Endothelial cell of umbilical vein (primary cell): ENCODE results near the gene NCOA3. TPM values are rescaled to one million over a fixed set of nuclear protein-coding genes. Genes with fewer than 3 reads are reported as not detected.

Experiments used
- BruUV-seq: library from RNA; stranded (reverse); fragments of 400-500 nt; replicated peaks from 2 replicates; lab custom pipeline; 2021; lab: Mats Ljungman, UMichigan
- CTCF ChIA-PET: fragments of 300-600, 350-600 bp; sonication (Branson Sonifier 250); formaldehyde crosslinking; loops from one replicate; lab custom pipeline; 2021; ENCODE audit warnings: antibody characterized with exemption, inconsistent platforms; lab: Charles Lee
- POLR2A ChIA-PET: fragments of 300-600, 350-600 bp; sonication (Branson Sonifier 250); formaldehyde crosslinking; loops from one replicate; lab custom pipeline; 2021; ENCODE audit warnings: antibody characterized with exemption, inconsistent platforms; lab: Charles Lee
- DNase-seq: peaks from one replicate; pipeline ENCODE4 v3.0.0-alpha.2; 2011; ENCODE audit warnings: low read depth, low spot score
- FAIRE-seq: peaks from 2 replicates; lab custom pipeline; 2011; peaks lifted over from hg19 to GRCh38; lab: Jason Lieb, UNC
- H2AFZ ChIP-seq: 2 replicates; pipeline ENCODE4 v1.6.0; 2012; ENCODE audit warnings: low read depth, low read length, control low read depth, inconsistent platforms
- H3K27ac ChIP-seq: 2 replicates; pipeline ENCODE4 v1.5.1; 2011; ENCODE audit warnings: low read depth, mild to moderate bottlenecking, control low read depth, low read length, moderate library complexity; ENCODE audit not compliant: insufficient read depth
- H3K27me3 ChIP-seq, 2 experiments: 2 replicates each; pipeline versions ENCODE4 v1.6.0 to v1.6.1; 2011; ENCODE audit warnings: low read length in 2 of 2, mixed read lengths in 1 of 2; ENCODE audit not compliant: control insufficient read depth in 2 of 2, insufficient read depth in 2 of 2
- H3K36me3 ChIP-seq, 2 experiments: 2 replicates in 1 of 2; 3 replicates in 1 of 2; pipeline ENCODE4 v1.5.1; 2011; ENCODE audit warnings: low read length in 2 of 2, mild to moderate bottlenecking in 1 of 2, moderate library complexity in 1 of 2; ENCODE audit not compliant: control insufficient read depth in 2 of 2, insufficient read depth in 2 of 2; ENCODE audit errors: extremely low read depth in 1 of 2
- H3K4me1 ChIP-seq: 3 replicates; pipeline ENCODE4 v1.5.1; 2011; ENCODE audit warnings: mild to moderate bottlenecking, low read length; ENCODE audit not compliant: control insufficient read depth, insufficient read depth; ENCODE audit errors: extremely low read depth
- H3K4me2 ChIP-seq: 2 replicates; pipeline ENCODE4 v1.6.1; 2011; ENCODE audit warnings: low read length, control low read depth, mixed read lengths; ENCODE audit not compliant: insufficient read depth
- H3K4me3 ChIP-seq, 3 experiments: fragments of 200-600 bp in 1 of 3; sonication (generic), shearing (Covaris generic) in 1 of 3; replicated peaks in 1 of 3; 2 replicates each; pipeline ENCODE4 v1.5.1; 2011 to 2016; ENCODE audit warnings: control low read depth in 3 of 3, low read length in 3 of 3, mild to moderate bottlenecking in 2 of 3, inconsistent platforms in 1 of 3, low read depth in 1 of 3, moderate library complexity in 1 of 3; ENCODE audit not compliant: insufficient read depth in 1 of 3
- H3K79me2 ChIP-seq: 2 replicates; pipeline ENCODE4 v1.6.0; 2012; ENCODE audit warnings: low read length, inconsistent platforms; ENCODE audit not compliant: control insufficient read depth, insufficient read depth
- H3K9ac ChIP-seq: replicated peaks from 2 replicates; pipeline ENCODE3; 2011; ENCODE audit warnings: low read length, control low read depth; ENCODE audit not compliant: insufficient read depth; ENCODE audit errors: extremely low read depth
- H3K9me1 ChIP-seq: replicated peaks from 3 replicates; pipeline ENCODE4 v1.6.0; 2011; ENCODE audit warnings: mild to moderate bottlenecking, low read length; ENCODE audit not compliant: control insufficient read depth, insufficient read depth; ENCODE audit errors: extremely low read depth
- H3K9me3 ChIP-seq: replicated peaks from 2 replicates; pipeline ENCODE4 v1.5.1; 2012; ENCODE audit warnings: low read length, inconsistent platforms; ENCODE audit not compliant: control insufficient read depth, insufficient read depth
- H4K20me1 ChIP-seq: replicated peaks from 2 replicates; pipeline ENCODE3; 2011; ENCODE audit warnings: mild to moderate bottlenecking, low read length; ENCODE audit not compliant: control insufficient read depth, insufficient read depth; ENCODE audit errors: extremely low read depth
- EZH2 ChIP-seq: IDR thresholded peaks from 2 replicates; pipeline ENCODE4 v1.6.1; 2012; ENCODE audit warnings: borderline replicate concordance, low read depth, mild to moderate bottlenecking, moderate library complexity, low read length, inconsistent platforms; ENCODE audit not compliant: severe bottlenecking
- FOS ChIP-seq: IDR thresholded peaks from 2 replicates; pipeline ENCODE4 v1.6.1; 2011; ENCODE audit warnings: mild to moderate bottlenecking, low read length, moderate library complexity, borderline replicate concordance; ENCODE audit not compliant: insufficient read depth
- GATA2 ChIP-seq: IDR thresholded peaks from 2 replicates; pipeline ENCODE4 v1.7.0; 2011; ENCODE audit warnings: low read depth, mild to moderate bottlenecking, moderate library complexity, mixed read lengths, low read length; ENCODE audit not compliant: insufficient read length, insufficient read depth
- MAX ChIP-seq: IDR thresholded peaks from 2 replicates; pipeline ENCODE4 v1.6.1; 2011; ENCODE audit not compliant: insufficient read depth, insufficient read length
- POLR2A ChIP-seq: IDR thresholded peaks from 2 replicates; pipeline ENCODE4 v1.6.1; 2012; ENCODE audit warnings: low read depth, mild to moderate bottlenecking, control low read depth, low read length
- POLR2AphosphoS5 ChIP-seq: IDR thresholded peaks from 2 replicates; pipeline ENCODE4 v1.6.1; 2012; ENCODE audit warnings: low read depth, mild to moderate bottlenecking, control low read depth, low read length, moderate library complexity; ENCODE audit not compliant: insufficient read depth
- dilution Hi-C: fragments of 300-500 bp; cut with MboI; formaldehyde crosslinking; loops from one replicate; pipeline ENCODE4 v1.15.0; 2019; ENCODE audit warnings: low sequenced_read_pairs; ENCODE audit not compliant: extremely low pct_ligation_motif_present
- intact Hi-C: fragments of 100-400 bp; cut with micrococcal nuclease; formaldehyde crosslinking; loops from one replicate; pipeline ENCODE4 v1.10.0; 2022
- polyA plus RNA-seq, 4 experiments: library from polyadenylated mRNA; depleted of rRNA in 3 of 4; stranded (reverse) in 3 of 4; unstranded in 1 of 4; fragments of >200 nt; gene quantifications; 2 replicates each; pipeline versions ENCODE4 v1.2.1 to v1.2.3, GENCODE V29; 2011 to 2012; ENCODE audit warnings: missing spikeins in 1 of 4
- total RNA-seq: library from RNA; stranded (reverse); gene quantifications from 2 replicates; pipeline ENCODE4 v1.2.3, GENCODE V29; 2021
- TF ChIP-seq, protein P1 (sequence below), 2 donors: IDR thresholded peaks; 1 replicate in 1 of 2; 2 replicates in 1 of 2; pipeline ENCODE4 v1.5.1; 2011; ENCODE audit warnings: low read length in 2 of 2, mild to moderate bottlenecking in 2 of 2, moderate library complexity in 2 of 2, control low read depth in 1 of 2, inconsistent platforms in 1 of 2, low read depth in 1 of 2; ENCODE audit not compliant: insufficient read depth in 1 of 2; ENCODE audit errors: extremely low read depth in 1 of 2

NCOA3 gene
- total and polyA plus RNA-seq, 2 donors (not counting 3 experiments of a cell fraction or from before 2014, with no cell fraction given): 12.0 to 35.6 TPM

DNA sequence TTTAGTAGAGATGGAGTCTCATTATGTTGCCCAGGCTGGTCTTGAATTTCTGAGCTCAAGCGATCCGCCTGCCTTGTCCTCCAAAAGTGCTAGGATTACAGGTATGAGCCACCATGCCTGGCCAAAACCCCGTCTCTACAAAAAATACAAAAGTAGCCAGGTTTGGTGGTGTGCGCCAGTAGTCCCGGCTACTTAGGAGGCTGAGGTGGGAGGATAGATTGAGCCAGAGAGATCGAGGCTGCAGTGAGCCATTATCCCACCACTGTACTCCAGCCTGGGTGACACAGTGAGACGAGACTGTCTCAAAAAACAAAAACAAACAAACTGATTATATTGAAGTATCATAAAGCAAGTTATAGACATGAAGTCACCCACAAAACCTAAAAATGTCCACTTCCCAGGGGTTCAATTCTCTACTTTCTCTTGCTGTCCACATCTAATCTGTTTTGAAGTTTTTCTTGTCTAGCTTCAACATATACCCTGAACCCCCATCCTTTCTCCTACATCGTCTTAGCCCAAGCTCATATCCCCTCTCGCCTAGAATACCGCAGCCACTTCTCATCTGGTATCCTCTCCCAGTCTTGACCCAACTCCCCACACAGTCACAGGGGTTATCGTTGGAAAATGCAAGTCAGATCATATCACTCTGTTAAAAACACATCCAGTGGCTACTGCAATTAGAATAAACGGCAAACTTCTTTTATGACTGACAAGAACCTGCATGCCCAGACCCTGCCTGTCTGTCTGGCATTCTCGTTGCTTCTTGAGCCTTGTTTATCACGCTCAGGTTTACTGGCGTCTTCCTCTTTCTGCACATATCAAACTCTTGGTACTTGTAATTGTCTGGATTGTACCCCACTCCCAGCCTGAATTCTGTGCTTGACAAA lies 20.1 kb upstream of the NCOA3 start:
- Histone ChIP-seq H3K27me3 (no peaks in the 10 kb centered on the region), H3K79me2 (no peaks in the 10 kb centered on the region), H3K4me3 (no peak overlapping the region), H3K36me3 (no peaks in the 10 kb centered on the region), H4K20me1 (no peaks in the 10 kb centered on the region), H3K9me1 (no peaks in the 10 kb centered on the region), H2AFZ (no peak overlapping the region), H3K9me3 (no peaks in the 10 kb centered on the region), H3K4me1 (no peaks in the 10 kb centered on the region), H3K4me2 (no peak overlapping the region), H3K27ac (no peak overlapping the region), H3K9ac (no peak overlapping the region)
- ChIA-PET POLR2A (no interaction called here), CTCF (interaction anchor here (0.6 to 0.9 kb wide), 2 partner anchors 138 to 139 kb away, joined by 3 read pairs; no protein-coding TSS in a partner anchor)
- DNase-seq: no peak
- FAIRE-seq: no peak
- TF ChIP-seq, protein P1, sequence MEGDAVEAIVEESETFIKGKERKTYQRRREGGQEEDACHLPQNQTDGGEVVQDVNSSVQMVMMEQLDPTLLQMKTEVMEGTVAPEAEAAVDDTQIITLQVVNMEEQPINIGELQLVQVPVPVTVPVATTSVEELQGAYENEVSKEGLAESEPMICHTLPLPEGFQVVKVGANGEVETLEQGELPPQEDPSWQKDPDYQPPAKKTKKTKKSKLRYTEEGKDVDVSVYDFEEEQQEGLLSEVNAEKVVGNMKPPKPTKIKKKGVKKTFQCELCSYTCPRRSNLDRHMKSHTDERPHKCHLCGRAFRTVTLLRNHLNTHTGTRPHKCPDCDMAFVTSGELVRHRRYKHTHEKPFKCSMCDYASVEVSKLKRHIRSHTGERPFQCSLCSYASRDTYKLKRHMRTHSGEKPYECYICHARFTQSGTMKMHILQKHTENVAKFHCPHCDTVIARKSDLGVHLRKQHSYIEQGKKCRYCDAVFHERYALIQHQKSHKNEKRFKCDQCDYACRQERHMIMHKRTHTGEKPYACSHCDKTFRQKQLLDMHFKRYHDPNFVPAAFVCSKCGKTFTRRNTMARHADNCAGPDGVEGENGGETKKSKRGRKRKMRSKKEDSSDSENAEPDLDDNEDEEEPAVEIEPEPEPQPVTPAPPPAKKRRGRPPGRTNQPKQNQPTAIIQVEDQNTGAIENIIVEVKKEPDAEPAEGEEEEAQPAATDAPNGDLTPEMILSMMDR (IDR thresholded peaks at IDR 0.05; ENCODE audit: extremely low read depth in 1 of 2, insufficient read depth in 1 of 2, low read depth in 1 of 2, low read length in 2 of 2): no peak
- TF ChIP-seq MAX (no peak), GATA2 (no peak), FOS (no peak), POLR2AphosphoS5 (no peak), EZH2 (no peak), POLR2A (no peak)
- dilution Hi-C loops: no loop called here
- intact Hi-C loops: no loop called here
- BruUV-seq: no TSS peak
